Neural cell (in vitro differentiated cells): ENCODE data around the gene PRDM9. TPM values are rescaled to one million over a fixed set of nuclear protein-coding genes. Genes with fewer than 3 reads are reported as not detected.

Experiments used
- H2AFZ ChIP-seq: fragments of 200-600, 300-800 bp; sonication (generic), shearing (Covaris generic); 2 replicates; pipeline ENCODE4 v1.6.0; 2014; ENCODE audit warnings: low read depth, mild to moderate bottlenecking, antibody characterized with exemption, low read length, moderate library complexity
- H3F3A ChIP-seq: fragments of 200-600 bp; shearing (Covaris generic); 2 replicates; pipeline ENCODE4 v1.6.1; 2016; ENCODE audit warnings: mild to moderate bottlenecking, moderate library complexity, mixed read lengths, antibody characterized with exemption, low read length; ENCODE audit not compliant: insufficient read depth, poor library complexity, severe bottlenecking
- H3K27ac ChIP-seq: fragments of 200-600, 300-800 bp; sonication (generic), shearing (Covaris generic); 2 replicates; pipeline ENCODE4 v1.5.1; 2014; ENCODE audit warnings: mild to moderate bottlenecking, low read length, moderate library complexity
- H3K27me3 ChIP-seq: fragments of 300-800, 200-600 bp; sonication (generic), shearing (Covaris generic); 2 replicates; pipeline ENCODE4 v1.6.0; 2014; ENCODE audit warnings: mild to moderate bottlenecking, low read depth, low read length, moderate library complexity; ENCODE audit not compliant: insufficient read depth
- H3K36me3 ChIP-seq: fragments of 300-800, 200-600 bp; sonication (generic), shearing (Covaris generic); 2 replicates; pipeline ENCODE4 v1.5.1; 2014; ENCODE audit warnings: mild to moderate bottlenecking, antibody characterized with exemption, low read length, moderate library complexity; ENCODE audit not compliant: insufficient read depth
- H3K4me2 ChIP-seq: fragments of 300-800, 200-600 bp; sonication (generic), shearing (Covaris generic); 2 replicates; pipeline ENCODE4 v1.6.0; 2014; ENCODE audit warnings: mild to moderate bottlenecking, low read length
- H3K4me3 ChIP-seq: fragments of 300-800, 200-600 bp; sonication (generic), shearing (Covaris generic); 2 replicates; pipeline ENCODE4 v1.5.1; 2014; ENCODE audit warnings: mild to moderate bottlenecking, low read length, moderate library complexity
- H3K79me2 ChIP-seq: fragments of 200-600 bp; shearing (Covaris generic); replicated peaks from 2 replicates; pipeline ENCODE4 v1.6.0; 2014; ENCODE audit warnings: mild to moderate bottlenecking, low read length, moderate library complexity; ENCODE audit not compliant: insufficient read depth
- H3K9ac ChIP-seq: fragments of 300-800, 200-600 bp; sonication (generic), shearing (Covaris generic); 2 replicates; pipeline ENCODE4 v1.6.1; 2016; ENCODE audit warnings: mild to moderate bottlenecking, low read length, mixed read lengths
- H3K9me2 ChIP-seq: fragments of 200-600 bp; shearing (Covaris generic); 2 replicates; pipeline ENCODE4 v1.6.1; 2016; ENCODE audit warnings: mild to moderate bottlenecking, low read length, mixed read lengths; ENCODE audit not compliant: insufficient read depth
- H3K9me3 ChIP-seq: fragments of 200-600, 300-800 bp; sonication (generic), shearing (Covaris generic); 2 replicates; pipeline ENCODE4 v1.6.1; 2016; ENCODE audit warnings: mild to moderate bottlenecking, mixed run types, low read length, moderate library complexity, mixed read lengths
- H4K20me1 ChIP-seq: fragments of 200-600 bp; shearing (Covaris generic); 2 replicates; pipeline ENCODE4 v1.6.1; 2016; ENCODE audit warnings: mild to moderate bottlenecking, mixed run types; ENCODE audit not compliant: insufficient read depth
- EP300 ChIP-seq: fragments of 450-650 bp; conservative IDR thresholded peaks from 2 replicates; pipeline ENCODE4 v1.6.1; 2014; ENCODE audit warnings: antibody characterized with exemption, mild to moderate bottlenecking, moderate library complexity; ENCODE audit not compliant: poor library complexity, severe bottlenecking
- EZH2 ChIP-seq: fragments of 200-600, 300-800 bp; shearing (Covaris generic), sonication (generic); IDR thresholded peaks from 2 replicates; pipeline ENCODE4 v1.6.1; 2014; ENCODE audit warnings: antibody characterized with exemption, low read length, borderline replicate concordance, mild to moderate bottlenecking; ENCODE audit not compliant: insufficient read depth, poor library complexity, severe bottlenecking
- MXI1 ChIP-seq: fragments of 450-650 bp; conservative IDR thresholded peaks from 2 replicates; pipeline ENCODE4 v1.6.1; 2014; ENCODE audit warnings: antibody characterized with exemption, mild to moderate bottlenecking; ENCODE audit not compliant: poor library complexity, severe bottlenecking
- POLR2AphosphoS5 ChIP-seq: IDR thresholded peaks from 2 replicates; pipeline ENCODE4 v1.6.1; 2012
- RAD21 ChIP-seq: fragments of 450-650 bp; conservative IDR thresholded peaks from 2 replicates; pipeline ENCODE4 v1.6.1; 2014; ENCODE audit warnings: antibody characterized with exemption, mild to moderate bottlenecking, moderate library complexity
- SMC3 ChIP-seq: fragments of 450-650 bp; conservative IDR thresholded peaks from 2 replicates; pipeline ENCODE4 v1.6.1; 2014; ENCODE audit warnings: antibody characterized with exemption, mild to moderate bottlenecking, moderate library complexity; ENCODE audit not compliant: poor library complexity
- TAF1 ChIP-seq: IDR thresholded peaks from 2 replicates; pipeline ENCODE4 v1.6.1; 2012; ENCODE audit warnings: low read depth
- polyA plus RNA-seq: library from polyadenylated mRNA; depleted of rRNA; stranded (reverse); fragments of >200 nt; gene quantifications from 2 replicates; pipeline ENCODE4 v1.2.3, GENCODE V29; 2014
- TF ChIP-seq, protein P1 (sequence below): IDR thresholded peaks from 2 replicates; pipeline ENCODE4 v1.6.1; 2012; ENCODE audit warnings: borderline replicate concordance
- TF ChIP-seq, protein P2 (sequence below): fragments of 450-650 bp; IDR thresholded peaks from 2 replicates; pipeline ENCODE4 v1.5.1; 2014; ENCODE audit warnings: antibody characterized with exemption, mild to moderate bottlenecking, moderate library complexity; ENCODE audit not compliant: poor library complexity, severe bottlenecking

Gene PRDM9
- polyA plus RNA-seq, 1 donor from 2014 or later = not detected

DNA sequence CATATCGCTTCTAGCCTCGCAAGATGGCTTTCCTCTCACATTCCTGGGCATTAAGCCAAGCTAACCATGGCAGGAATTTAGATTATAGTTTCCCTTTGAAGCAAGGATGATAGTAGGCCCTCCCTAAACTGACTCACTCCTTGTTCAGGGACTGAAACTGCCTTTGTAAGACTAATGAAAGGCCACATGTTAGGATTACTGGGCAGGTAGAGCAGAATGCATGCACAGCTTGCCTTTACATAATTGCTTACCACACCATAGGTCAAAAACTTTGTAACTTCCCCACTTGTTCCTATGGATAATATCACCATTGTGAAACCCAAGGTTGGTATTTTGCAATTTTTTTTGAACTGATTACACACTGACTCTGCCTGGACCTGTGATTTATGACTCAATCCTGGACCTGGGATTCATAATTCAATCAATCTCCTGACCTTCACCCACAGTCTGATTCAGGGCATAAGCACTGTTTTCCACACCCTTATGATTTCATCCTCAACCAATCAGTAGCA is 41.0 kb upstream of the PRDM9 start:
- TF ChIP-seq, protein P1, sequence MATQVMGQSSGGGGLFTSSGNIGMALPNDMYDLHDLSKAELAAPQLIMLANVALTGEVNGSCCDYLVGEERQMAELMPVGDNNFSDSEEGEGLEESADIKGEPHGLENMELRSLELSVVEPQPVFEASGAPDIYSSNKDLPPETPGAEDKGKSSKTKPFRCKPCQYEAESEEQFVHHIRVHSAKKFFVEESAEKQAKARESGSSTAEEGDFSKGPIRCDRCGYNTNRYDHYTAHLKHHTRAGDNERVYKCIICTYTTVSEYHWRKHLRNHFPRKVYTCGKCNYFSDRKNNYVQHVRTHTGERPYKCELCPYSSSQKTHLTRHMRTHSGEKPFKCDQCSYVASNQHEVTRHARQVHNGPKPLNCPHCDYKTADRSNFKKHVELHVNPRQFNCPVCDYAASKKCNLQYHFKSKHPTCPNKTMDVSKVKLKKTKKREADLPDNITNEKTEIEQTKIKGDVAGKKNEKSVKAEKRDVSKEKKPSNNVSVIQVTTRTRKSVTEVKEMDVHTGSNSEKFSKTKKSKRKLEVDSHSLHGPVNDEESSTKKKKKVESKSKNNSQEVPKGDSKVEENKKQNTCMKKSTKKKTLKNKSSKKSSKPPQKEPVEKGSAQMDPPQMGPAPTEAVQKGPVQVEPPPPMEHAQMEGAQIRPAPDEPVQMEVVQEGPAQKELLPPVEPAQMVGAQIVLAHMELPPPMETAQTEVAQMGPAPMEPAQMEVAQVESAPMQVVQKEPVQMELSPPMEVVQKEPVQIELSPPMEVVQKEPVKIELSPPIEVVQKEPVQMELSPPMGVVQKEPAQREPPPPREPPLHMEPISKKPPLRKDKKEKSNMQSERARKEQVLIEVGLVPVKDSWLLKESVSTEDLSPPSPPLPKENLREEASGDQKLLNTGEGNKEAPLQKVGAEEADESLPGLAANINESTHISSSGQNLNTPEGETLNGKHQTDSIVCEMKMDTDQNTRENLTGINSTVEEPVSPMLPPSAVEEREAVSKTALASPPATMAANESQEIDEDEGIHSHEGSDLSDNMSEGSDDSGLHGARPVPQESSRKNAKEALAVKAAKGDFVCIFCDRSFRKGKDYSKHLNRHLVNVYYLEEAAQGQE = no peak
- no peak for TF ChIP-seq RAD21
- no peak for TF ChIP-seq EZH2
- TF ChIP-seq MXI1 = no peak
- TF ChIP-seq POLR2AphosphoS5 = no peak
- TF ChIP-seq SMC3 = no peak
- TF ChIP-seq TAF1 = no peak
- TF ChIP-seq, protein P2, sequence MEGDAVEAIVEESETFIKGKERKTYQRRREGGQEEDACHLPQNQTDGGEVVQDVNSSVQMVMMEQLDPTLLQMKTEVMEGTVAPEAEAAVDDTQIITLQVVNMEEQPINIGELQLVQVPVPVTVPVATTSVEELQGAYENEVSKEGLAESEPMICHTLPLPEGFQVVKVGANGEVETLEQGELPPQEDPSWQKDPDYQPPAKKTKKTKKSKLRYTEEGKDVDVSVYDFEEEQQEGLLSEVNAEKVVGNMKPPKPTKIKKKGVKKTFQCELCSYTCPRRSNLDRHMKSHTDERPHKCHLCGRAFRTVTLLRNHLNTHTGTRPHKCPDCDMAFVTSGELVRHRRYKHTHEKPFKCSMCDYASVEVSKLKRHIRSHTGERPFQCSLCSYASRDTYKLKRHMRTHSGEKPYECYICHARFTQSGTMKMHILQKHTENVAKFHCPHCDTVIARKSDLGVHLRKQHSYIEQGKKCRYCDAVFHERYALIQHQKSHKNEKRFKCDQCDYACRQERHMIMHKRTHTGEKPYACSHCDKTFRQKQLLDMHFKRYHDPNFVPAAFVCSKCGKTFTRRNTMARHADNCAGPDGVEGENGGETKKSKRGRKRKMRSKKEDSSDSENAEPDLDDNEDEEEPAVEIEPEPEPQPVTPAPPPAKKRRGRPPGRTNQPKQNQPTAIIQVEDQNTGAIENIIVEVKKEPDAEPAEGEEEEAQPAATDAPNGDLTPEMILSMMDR = no peak
- TF ChIP-seq EP300 = no peak
- no peak overlapping the region for H3K4me2 ChIP-seq
- H3K27me3 ChIP-seq = no peaks in the 10 kb centered on the region
- H3K9me2 ChIP-seq = no peaks in the 10 kb centered on the region
- H3K79me2 ChIP-seq = no peaks in the 10 kb centered on the region
- no peaks in the 10 kb centered on the region for H3K36me3 ChIP-seq
- H4K20me1 ChIP-seq = no peaks in the 10 kb centered on the region
- H3F3A ChIP-seq = no peaks in the 10 kb centered on the region
- H3K27ac ChIP-seq = no peak overlapping the region
- H3K4me3 ChIP-seq = no peak overlapping the region
- no peak overlapping the region for H2AFZ ChIP-seq
- no peak overlapping the region for H3K9ac ChIP-seq
- no peaks in the 10 kb centered on the region for H3K9me3 ChIP-seq

DNA sequence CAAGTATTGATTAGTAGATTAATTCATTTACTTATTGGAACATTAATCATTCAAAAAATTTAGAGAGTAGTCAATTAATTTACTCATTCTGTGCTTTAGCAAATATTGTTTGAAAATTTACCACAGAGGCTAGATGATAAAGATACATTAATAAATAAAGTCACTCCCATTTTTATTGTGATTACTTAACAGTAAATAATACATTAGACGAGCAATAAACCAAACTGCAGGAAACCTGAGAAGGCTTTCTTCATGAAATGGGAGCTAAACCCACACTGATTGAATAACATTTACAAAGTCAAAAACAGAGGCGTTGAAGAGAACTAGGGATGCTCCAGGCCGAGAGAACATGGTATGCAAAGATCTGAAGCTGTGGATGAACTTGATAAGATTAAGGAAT is 38.8 kb upstream of the PRDM9 start:
- Histone ChIP-seq H3F3A (no peaks in the 10 kb centered on the region), H2AFZ (no peak overlapping the region), H3K9ac (no peak overlapping the region), H3K79me2 (no peaks in the 10 kb centered on the region), H3K4me2 (no peak overlapping the region), H3K4me3 (no peak overlapping the region), H3K27me3 (no peaks in the 10 kb centered on the region), H3K36me3 (no peaks in the 10 kb centered on the region), H3K9me3 (no peaks in the 10 kb centered on the region), H3K9me2 (no peaks in the 10 kb centered on the region), H4K20me1 (no peaks in the 10 kb centered on the region), H3K27ac (no peak overlapping the region)
- TF ChIP-seq EZH2 (no peak), TAF1 (no peak), EP300 (no peak), POLR2AphosphoS5 (no peak), SMC3 (no peak), MXI1 (no peak), RAD21 (no peak)
- TF ChIP-seq, protein P2 = no peak
- TF ChIP-seq, protein P1 = no peak
